Endothelial cell of umbilical vein (primary cell): ENCODE results near the gene FSIP1.

Experiments
- CTCF ChIP-seq, 2 donors: IDR thresholded peaks; 1 replicate in 1 of 2; 2 replicates in 1 of 2; pipeline ENCODE4 v1.5.1; 2011; ENCODE audit warnings: low read length in 2 of 2, mild to moderate bottlenecking in 2 of 2, moderate library complexity in 2 of 2, control low read depth in 1 of 2, inconsistent platforms in 1 of 2, low read depth in 1 of 2; ENCODE audit not compliant: insufficient read depth in 1 of 2; ENCODE audit errors: extremely low read depth in 1 of 2
- POLR2A ChIP-seq: IDR thresholded peaks from 2 replicates; pipeline ENCODE4 v1.6.1; 2012; ENCODE audit warnings: low read depth, mild to moderate bottlenecking, control low read depth, low read length
- POLR2AphosphoS5 ChIP-seq: IDR thresholded peaks from 2 replicates; pipeline ENCODE4 v1.6.1; 2012; ENCODE audit warnings: low read depth, mild to moderate bottlenecking, control low read depth, low read length, moderate library complexity; ENCODE audit not compliant: insufficient read depth

DNA sequence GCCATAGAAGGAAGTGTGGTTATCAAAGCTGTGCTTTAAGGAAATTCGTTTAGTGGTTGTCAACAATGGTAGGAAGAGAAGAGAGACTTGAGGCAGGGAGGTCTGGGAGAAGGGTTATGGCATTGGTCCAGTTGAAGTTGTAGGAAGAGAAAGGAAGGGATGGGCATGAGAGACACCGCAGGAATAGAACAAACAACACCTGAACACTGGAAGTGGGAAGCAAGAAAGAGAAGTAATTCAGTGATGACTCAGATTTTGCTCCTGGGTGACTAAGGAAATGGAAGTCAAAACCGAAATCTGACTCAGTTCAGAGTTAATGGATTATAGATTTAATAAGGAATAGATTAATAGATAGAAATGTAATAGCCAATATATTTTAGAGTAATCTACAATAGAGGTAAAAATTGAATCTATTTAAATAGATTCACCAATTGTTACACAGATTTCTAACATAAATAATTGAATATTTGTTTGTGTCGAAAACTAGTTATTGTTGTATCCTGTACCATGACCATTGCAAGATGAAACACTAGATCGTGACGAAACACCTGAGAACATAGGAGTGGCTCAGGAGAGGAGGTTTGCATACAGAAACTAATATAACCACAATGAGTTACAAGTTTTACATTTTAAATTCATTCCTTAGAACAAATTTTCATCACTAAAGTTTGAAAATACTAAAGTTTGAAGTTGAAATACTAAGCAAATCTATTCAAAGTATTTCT lies 165.7 kb downstream of the FSIP1 start:
- no peak for TF ChIP-seq CTCF (IDR thresholded peaks at IDR 0.05; ENCODE audit: extremely low read depth in 1 of 2, insufficient read depth in 1 of 2, low read depth in 1 of 2, low read length in 2 of 2)
- no peak for TF ChIP-seq POLR2AphosphoS5
- no peak for TF ChIP-seq POLR2A
